NCI-H69 (cell line): ENCODE measurements around the gene TANGO2.
A peak's percentile ranks its signal among the peaks of the same experiment; 100 is the strongest.

ENCODE experiments used
- DNase-seq: peaks from one replicate; lab custom pipeline; 2025; lab: John Stamatoyannopoulos, UW

TANGO2 gene

DNA sequence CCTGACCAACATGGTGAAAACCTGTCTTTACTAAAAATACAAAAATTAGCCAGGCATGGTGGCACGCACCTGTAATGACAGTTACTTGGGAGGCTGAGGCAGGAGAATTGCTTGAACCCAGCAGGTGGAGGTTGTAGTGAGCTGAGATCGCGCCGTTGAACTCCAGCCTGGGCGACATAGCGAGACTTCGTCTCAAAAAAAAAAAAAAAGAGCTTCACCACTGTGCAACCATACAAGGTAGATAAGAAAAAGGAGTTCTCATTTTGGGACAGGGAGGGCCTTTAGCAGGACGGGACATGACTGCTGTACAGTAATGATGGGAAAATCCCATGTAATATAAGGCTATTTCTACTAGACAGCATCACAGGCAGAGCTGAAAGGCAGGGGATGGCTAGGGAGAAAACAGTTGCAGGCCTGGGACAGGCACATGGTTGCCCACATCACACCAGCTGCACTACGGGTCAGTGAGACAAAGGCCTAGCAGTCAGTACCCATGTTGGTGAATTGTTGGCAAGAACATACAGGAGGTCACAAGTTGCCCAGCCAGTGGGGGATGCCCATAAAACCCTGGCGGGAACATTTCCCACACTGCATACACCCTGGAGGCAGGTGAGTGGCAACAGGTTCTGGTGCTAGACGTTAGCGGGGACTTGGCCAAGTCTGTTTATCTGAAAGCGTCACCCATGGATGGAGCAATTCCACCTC lies 5.4 kb downstream of the TANGO2 start:
- no peak for DNase-seq

DNA sequence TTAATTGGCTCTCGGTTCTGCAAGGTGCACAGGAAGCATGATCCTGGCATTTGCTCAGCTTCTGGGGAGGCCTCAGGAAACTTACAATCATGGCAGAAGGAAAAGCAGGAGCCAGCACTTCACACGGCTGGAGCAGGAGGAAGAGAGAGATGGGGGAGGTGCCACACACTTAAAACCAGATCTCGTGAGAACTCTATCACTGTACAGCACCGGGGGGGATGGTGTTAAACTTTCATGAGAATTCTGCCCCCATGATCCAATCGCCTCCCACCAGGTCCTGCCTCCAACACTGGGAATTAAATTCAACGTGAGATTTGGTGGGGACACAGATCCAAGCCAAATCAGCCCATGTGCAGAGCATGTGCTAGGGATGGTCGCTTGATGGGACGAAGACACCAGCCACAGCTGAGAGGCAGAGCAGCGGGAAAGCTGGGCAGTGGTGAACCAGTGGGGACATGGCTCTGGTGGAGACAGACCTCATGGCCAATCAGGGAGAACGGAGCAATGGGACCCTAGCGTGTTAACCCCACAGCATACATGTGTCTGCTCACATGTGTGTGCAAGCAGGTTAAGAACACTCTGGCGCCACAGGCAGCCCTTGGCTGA lies 6.2 kb downstream of the TANGO2 start:
- no peak for DNase-seq

GRCh38 chr22:20027966-20028854 lies 7.3 kb downstream of the TANGO2 start:
- peak; percentile 45 for DNase-seq

- DNase-seq, result no peak
These were observed 8.1 kb downstream of the TANGO2 start for GRCh38 chr22:20028855-20029549.

DNA sequence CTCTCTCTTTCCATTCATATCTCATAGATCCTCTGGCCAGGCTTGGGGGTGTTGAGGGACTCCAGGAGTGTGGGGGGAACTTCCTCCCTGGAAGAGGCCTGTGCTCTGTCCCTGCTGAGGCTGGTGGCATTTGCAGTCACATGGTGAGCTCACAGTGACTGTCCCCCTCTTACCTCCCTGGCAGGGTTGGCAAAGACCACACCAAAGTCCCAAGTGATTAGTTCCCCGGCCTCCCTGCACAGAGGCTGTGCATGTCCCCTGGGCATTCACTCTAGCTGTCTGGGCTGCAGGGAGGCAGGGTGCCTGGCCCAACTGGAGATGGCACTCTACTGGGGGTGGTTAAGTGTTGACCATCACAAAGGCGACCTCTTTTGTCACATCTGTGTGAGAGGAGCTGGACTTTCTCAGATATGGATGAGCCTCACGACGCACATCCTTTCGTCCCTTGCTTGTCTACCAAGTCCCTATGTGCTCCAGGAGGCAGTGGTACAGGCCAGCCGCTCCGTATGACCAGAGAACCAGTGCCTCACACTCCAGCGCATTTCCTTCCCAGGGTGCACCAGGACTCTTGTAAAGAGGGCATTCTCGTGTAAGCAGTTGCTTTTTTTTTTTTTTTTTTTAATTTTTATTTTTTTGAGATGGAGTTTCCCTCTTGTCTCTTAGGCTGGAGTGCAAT lies 8.8 kb downstream of the TANGO2 start:
- no peak for DNase-seq

DNA sequence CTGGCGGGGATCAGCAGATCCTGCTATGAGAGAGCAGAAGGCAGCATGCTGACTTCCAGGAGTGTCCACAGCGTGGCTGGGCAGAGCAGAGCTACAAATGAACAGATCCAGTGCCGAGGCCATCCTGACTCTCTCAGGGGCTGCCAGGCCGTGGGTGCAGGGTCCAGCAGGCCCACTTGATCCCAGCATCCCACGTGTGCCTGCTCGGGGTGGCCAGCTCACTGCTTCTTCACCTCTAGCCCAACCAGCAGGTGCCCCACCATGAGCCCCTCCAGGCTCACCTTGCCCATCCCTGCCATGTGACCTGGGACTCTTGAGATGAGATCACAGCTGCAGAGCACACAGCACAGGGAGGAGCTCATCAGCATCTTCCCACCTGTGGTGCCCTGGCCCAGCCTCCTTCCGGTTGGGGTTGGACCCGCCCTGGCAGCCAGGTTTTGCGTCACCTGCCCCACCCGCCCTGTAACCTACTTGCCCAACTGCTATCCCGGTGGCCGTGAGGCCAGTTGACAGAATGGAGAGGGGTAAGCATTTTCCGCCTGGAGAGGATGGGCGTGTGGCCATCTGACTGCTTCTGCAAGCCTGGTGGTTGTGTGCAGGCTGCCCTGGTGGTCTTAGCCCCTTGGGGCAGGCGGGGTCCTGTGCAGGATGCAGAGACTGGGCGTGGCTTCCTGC lies 11.0 kb downstream of the TANGO2 start:
- DNase-seq, result peak; percentile 67

DNA sequence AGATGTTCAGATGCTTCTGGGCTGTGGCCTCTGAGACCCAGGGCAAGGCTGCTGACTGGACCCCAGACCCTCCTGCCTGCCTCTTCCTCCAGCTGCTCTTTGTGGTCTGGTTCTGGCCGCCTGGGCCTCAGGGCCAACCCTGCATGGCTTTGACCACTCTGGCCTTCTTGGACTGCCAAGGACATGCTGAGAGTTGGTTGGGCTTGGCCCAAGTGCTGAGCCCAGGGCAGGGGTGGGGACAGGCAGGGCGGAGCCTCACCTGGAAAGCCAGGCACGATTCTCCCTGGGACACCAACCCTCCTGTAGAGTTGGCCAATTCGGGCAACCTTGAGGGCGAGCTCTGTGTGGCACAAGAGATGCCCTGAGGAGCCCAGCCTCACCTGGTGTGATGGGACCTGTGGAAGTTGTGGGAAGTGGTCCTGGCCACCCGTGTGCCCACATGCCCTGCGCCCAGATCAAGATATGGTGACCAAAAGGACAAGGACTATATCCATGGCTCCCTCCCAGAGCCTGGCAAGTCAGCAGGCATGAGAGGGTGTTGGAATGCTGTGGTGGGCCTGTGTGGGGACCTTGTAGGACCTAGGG lies 11.6 kb downstream of the TANGO2 start:
- no peak for DNase-seq

- no peak for DNase-seq
These were observed 12.3 kb downstream of the TANGO2 start for GRCh38 chr22:20033045-20033706.

- DNase-seq, result no peak
These were observed 13.2 kb downstream of the TANGO2 start for GRCh38 chr22:20034143-20034542.

- DNase-seq, result no peak
These were observed 14.6 kb downstream of the TANGO2 start for GRCh38 chr22:20035375-20036083.

DNA sequence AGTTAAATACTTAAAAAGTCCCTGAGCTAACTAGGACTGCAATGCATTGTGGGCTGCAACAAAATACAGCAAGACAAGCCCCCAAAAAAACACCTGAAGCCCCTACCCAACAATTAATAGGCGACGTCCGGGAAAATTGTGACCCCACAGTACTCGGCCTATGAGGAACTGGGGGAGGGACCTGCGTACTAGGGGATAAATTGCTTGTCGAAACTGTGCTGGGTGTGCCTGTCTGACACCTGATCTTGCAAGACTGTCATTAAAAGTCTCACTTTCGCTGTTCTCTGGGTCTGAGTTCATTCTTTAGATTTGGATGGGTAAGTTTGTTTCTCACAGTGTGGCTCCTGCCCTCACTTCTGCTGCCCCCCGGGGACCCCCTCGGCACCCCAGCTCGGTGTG lies 15.2 kb downstream of the TANGO2 start:
- no peak for DNase-seq

DNA sequence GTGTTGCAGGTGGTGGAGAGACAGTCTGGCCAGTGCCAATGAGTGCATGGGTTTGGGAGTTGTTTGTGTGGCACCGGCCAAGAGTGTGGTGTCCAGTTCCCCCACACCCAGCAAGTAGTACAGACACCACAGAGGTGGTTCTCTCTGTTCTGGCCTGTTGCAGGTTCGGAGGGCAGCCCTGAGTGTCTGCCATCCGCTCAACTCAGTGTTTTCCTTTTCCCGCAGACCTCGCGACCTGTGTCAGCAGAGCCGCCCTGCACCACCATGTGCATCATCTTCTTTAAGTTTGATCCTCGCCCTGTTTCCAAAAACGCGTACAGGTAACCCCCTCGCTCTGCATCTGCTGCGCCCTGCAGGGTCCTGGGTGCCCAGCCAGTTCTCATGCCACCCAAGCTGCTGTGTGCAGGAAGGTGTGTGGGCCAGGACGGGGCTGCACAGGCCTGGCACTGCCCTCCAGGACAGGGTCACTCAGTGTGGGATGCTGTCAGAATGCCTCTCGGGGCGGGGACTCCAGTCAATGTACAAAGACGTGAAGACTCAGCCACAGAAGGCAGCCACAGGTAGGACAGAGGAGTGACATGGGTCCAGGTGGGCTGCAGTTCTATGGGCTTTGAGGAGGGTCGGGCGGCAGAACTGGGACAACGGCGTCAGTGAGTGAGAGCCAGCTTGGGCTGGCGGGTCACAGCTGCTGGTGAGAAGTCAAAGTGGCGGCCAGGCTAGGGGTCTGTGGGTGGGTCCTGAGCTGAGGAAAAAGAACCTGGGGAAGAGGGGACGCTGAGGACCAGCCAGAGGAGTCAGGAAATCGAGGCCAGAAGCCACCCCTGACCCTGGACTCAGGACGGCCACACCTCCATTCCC lies 15.9 kb downstream of the TANGO2 start:
- no peak for DNase-seq

DNA sequence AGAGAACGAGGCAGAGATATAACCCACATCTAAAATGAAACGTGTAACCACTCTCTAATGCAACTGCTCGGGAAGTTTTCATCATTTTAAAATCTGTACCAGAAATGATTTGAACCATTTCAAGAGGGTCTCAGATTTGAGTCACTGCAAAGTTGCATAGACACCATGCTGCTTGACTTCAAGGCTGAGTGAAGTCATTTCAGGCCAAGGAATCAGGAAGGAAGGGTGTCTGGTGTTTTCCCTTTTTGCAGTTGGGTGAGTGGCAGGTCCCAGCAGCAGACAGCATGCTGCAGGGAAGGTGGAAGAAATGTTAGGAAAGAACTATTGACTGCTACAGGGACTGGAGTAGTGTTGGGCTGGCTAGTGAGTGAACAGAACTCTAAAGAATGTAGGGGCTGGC lies 16.5 kb downstream of the TANGO2 start:
- DNase-seq, result no peak

DNA sequence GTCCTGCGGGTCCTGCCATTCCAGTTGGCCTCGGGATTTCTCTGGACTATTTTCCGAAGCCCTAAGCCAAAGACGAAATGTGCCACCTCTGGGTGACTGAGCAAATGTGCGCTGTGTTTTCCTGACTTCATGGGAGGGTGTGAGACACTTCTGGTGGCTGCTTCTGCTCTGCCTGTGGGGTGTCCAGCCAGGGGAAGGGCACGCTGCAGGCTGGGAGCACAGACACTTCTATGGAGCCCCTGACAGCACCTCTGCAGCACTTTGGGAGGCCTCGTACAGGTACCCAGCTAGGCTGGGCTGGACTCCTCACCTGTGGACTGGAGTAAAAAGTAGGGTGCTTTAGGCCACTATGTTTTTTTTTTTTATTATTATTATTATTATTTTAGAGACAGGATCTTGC lies 17.7 kb downstream of the TANGO2 start:
- DNase-seq, result no peak

DNA sequence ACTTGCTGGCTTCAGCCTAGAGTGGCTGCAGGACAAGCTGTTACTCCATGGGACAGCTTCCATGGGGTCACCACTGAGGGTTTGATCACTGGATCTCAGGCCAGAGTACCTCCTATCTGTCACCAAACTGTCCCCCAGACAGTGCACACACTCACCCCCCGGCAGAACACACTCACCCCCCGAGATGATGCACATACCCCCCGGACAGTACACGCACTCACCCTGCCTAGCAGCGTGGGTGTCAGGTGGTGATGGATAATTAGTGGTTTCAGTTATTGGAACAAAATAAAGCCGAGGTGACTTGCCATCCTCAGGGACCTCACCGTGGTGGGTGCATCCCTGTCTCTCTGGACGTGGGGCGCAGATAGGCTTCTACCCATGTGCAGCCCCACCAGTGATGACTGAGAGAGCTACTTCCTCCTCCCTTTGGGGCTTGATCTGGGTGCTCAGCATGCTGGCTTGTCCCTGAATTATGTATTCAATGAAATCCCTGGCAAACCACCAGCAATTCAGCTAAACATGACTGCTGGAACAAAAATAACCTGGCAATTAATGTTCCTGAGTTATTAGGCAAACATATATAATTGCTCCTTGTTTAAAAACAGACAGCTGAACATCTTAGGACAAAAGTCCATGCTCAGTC lies 18.9 kb downstream of the TANGO2 start:
- DNase-seq, result peak; percentile 86

- DNase-seq, result no peak
These were observed 19.7 kb downstream of the TANGO2 start for GRCh38 chr22:20040327-20041200.
